HG03442 (cell line): ENCODE measurements around the gene COL10A1.
"Not testable (repeated sequence)": the region's sequence is repeated elsewhere in the genome, so short reads cannot be mapped to it uniquely, and the experiment has no call there.

Source experiments
- ATAC-seq: cut with Tn5 transposase; IDR thresholded peaks from one replicate; pipeline ENCODE4 v1.9.1; 2021; ENCODE audit warnings: mild to moderate bottlenecking, moderate library complexity; ENCODE audit not compliant: unreplicated experiment

The COL10A1 gene

DNA sequence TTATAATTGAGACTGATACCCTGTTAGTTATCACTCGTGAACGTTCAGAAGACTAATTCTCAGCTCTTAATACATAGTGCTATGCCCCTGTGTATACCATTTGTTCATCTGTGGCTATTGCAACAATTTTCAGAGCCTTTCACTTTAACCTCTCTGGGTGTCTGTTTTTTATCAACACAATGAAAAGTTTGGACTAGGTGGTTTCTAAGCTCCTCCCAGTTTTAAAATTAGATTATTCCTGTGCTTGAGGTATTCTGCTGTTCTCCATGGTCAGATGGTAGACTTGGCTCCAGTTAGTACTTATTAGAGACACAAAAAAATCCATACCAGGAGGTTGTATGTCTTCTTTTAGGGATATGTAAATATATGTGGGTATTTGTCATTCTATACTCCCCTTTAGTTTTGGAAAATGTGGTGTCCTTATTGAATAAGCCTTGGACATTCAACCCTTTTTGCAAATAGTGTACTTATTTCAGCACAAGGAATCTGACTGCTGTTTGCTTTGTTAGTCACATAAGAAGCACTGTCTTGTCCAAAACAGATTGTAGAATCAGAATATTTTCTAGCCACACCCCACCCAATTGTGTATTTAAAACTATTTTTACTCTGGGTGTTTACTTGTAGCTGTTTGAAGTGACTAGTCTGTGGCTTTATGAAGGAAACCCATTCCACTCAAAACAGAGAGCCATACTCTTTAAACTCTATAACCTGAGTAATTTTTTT, 2.0 kb upstream of the COL10A1 start:
- no peak for ATAC-seq

DNA sequence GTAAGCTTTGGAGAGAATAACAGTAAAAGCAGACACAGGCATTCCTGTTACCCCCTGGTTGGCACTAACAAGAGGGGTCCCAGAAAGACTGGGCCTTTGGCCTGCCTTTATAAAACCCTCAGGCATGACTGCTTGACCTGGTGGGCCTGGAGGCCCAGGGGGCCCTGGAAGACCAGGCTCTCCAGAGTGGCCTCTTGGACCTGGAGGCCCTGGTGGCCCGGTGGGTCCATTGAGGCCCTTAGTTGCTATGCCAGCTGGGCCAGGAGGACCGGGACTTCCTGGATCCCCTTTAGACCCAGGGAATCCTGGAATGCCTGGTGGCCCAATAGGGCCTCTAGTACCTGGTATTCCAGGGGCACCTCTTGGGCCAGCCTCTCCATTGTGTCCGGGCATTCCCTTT, 5.5 kb downstream of the COL10A1 start:
- ATAC-seq: no peak

DNA sequence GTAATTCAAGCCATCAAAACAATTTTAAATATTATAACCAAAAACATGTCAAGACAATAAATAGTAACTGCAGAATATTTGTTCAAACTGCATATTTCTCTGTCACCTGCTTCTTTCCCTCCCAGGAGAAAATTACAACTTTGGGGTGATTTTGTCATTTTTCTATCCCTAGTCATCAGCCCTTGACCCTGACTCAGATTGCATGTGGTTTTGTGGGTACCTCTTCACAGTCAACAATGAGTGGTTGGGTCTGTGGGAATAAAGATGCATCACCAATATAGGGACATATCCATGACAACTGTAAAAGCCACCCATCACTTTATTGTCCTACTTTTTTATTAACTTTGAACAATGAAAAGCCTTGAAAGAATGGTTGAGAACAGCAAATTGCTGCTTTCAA, 7.3 kb downstream of the COL10A1 start:
- ATAC-seq: no peak

DNA sequence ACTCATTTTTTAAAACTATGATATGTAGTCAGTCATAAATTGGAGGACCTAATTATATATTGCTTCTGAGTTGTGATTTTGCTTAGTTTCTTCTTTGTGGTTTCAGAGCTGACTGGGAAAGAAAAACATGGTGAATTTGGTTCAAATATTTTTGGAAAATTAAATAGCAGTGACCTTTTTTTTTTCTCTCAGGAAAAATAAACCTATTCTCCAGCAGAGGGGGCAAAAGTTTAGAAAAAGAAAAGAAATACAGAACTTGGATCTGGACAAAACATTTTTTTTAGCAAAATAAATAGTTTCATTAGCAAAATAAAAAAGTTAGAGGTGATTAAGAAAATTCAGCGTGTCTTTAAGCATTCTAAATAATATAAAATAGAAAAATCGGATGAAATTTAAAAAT, 10.2 kb downstream of the COL10A1 start:
- no peak for ATAC-seq

DNA sequence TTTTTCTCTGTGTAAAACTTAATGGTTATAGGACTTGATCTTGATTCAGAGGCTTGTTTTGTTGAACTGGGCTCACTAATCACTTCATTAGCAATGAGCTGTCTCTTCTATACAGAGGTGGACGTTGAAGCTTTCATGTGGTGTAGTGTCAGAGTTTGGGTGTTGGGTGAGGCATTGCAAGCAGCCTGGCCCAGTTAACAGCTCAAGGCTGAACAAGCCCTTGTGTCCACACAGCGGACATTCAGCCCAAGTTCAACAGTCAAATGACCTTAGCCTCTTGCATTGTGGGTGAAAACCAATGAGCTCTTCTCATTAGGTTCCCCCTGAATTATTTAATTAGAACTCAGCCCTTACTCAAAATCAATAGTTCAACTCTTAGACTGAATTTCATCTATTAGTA, 12.5 kb downstream of the COL10A1 start:
- no peak for ATAC-seq

DNA sequence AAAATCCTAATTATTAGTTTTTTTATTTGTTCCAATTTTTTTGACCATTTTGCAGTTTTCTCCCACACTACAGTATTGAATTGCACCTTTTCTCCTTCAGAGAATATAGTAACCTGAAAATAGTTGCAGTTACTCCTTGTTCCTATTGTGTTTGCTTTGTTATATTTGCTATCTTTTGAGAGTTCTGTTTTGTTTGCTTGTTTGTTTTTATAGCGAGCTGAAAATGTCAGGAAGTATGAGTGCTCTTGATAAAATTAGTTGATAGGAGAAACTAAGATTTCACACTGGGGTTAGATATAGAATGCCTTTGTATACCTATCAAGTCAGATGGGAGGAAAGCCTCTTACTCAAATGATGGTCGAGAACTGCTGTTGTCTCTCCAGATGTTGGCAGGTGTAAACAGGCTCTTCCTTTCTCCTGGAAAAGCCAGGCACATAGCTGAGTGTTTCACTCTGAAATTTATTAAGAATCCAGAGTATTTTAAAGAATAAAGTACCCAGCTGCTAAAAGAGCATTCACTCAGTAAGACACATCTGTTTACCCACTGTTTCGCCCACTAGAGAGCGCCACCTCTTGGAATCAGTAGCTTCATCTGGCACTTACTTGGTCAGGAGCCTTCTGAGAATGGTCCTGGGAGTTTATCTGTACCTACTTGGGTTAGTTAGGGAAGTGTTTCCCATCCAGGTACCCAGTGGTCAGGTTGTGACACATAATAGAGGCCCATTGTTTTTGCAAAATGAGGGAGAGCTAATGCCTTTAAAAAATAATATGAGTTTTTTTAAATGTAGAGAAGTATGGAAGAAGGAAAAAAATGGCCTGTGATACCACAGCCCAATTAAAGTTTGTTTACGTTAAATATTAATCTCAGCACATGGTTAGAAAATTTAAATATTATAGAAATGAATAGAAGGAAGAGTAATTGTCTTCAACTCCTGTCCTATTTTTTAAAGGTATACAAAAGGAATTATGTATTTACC, 14.1 kb downstream of the COL10A1 start:
- peak; percentile 71 for ATAC-seq

DNA sequence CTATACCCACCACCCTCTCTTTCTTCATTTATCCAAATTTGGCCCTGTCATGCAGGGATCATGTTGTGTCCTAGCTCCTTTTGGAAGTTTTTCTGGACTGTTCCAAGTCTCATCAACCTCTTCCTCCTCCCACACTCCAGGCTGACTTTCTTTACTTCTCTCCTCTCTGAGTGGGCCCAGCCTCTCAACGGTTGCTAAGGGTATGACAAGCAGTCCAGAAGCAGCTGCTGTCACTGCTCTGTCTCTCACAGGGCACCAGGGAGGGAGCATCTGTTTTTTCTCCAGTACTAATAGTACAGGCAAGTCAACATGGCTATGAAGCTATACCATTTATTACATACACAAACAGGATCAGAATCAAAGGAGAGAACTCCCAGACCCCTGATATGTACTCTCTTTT, 17.1 kb downstream of the COL10A1 start:
- ATAC-seq: no peak

DNA sequence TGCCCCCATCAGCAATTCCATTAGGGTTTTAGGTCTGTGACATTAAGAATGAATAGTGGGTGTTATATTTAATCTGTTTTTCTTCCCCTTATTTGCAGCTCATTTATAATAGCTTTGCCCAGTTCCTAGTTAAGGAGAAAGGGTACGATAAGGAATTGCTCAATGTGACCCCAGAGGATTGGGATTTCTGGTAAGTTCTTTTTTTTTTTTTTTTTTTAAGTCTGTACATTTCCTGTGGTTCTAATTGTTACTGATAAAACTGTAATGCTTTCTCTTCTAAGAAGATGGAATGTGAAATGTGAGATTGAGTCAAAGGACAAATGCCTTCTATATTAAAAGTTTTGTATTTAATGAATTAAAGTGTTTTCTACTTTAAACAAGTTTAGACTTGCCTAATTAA, 19.8 kb downstream of the COL10A1 start:
- no peak for ATAC-seq

DNA sequence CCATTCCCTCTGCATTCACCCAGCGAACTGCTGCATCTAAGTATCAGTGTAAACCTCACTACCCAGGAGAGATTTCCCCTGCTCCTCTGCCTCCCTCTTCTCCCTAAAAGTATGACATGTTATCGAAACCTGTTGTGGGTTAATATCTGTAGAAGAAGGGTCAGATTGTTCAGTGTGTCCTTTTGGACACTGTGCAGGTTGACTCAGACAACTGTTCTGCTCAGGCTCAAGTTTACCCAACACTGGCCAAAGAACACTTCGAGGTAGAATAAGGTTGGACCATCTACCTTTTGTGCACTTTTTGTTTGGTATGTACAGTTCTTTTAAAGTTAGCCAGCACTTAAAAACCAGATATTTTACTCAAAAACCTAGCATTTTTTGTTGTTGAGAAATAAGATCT, 20.7 kb downstream of the COL10A1 start:
- no peak for ATAC-seq

DNA sequence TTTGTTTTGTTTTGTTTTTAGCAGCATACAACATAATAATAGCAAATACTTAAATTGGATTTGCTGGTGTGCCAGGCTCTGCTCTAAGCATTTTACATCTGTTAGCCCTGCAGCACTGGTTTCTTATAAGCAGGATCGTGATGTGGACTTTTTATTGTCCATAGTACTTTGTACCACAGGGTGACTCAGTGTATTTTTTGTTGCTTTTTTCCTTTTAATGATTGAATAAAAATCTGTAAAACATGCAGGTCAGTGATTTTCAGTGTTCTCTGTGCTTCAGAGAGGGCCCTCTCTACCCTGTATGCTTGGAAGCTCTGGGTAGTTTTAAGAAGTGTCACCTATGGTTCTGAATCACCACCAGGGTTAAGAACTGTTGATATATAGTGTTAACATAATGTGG, 21.3 kb downstream of the COL10A1 start:
- ATAC-seq: no peak

DNA sequence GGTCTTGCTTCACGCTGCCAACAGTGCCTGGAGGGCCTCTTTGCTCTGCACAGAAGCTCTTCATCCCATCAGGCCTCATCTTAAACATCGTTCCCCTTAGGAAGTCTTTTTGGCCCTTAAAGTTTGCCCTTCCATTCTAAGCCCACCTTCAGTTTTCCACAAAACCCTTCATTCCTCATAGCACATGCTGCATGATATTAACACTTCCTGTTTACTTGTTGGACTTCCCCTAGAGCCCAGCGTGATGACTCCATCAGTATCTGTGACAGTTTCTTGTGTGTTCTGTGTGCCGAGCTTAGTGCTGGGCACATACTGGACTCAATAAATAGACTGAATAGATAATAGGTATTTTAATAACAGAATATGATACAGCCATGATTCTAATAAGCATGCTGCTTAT, 23.1 kb downstream of the COL10A1 start:
- ATAC-seq: no peak

DNA sequence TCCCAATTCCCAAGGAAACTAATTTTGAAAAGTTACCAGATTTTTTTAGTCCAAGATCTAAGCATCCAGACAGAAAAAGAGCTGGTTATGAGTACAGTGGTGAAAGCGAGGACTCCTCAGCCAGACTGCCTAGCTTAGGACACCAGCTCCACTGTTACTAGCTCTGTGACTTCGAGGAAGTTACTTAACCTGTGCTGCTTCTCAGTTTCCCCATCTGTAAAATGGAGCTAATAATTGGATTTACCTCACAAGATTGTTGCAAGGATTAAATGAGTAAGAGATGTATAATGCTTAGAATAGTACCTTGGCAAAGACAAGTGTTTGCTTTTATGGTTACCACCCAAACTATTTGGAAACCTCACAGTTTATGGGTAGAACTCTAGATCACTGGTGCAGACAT, 24.1 kb downstream of the COL10A1 start:
- ATAC-seq: no peak

DNA sequence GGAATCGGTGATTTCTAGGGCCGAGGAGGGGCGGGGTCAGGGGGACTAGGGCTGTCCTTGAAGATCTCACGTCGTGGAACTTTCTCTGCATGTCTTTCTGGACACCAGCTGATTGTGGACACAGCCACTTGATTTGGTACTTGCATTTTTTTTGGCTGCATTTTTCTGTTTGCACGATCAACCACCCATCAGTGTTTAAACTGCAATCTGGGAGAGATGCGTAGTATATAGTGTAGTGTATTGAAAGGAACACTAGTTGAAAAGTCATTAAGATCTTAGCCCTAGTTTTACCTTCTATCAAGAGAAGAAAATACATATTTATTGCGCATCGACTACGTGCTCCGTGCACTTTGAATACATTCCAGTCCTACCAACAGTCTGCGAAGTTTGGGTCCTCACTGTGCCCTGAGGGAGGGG, 24.6 kb downstream of the COL10A1 start:
- ATAC-seq: no peak

DNA sequence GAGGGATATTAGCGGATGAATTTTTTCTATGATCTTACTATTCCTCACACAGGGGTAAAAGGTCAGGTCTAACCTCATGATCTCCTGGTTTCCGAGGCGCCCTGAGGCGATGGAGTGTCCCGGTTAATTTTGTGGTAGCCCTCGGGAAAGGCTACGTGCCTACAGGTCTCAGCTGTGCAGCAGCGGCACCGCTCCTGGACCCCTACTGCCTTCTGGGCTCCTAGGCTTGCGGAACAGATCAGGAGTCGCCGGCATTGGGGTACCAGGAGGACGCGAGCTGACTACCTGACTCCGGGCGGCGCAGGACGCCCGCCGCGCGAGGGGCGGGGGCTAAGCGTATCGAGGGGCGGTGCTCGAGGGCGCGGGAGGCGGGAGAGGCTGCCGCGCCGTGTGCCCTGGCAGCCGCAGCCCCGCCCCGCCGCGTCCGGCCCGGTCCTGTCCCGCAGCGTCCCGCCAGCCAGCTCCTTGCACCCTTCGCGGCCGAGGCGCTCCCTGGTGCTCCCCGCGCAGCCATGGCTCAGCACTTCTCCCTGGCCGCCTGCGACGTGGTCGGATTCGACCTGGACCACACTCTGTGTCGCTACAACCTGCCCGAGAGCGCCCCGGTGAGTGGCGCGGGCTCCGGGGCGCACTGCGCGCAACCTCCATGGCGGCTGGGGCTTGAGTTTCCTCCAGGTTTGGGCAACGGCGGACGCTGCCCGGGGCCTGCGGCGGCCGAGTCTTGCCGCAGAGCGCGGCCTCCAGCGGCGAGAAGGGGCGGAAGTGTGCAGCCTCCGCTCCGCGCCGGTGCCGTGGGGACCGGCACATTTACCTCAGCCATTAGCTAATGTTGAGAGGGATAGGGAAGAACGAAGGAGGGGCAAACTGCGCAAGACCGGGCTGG, 25.3 kb downstream of the COL10A1 start, which contains the start of gene NT5DC1:
NT5DC1 (plus strand) TSS at position 435 of the 883 bp plus-strand sequence; CDS start at position 513, 78 bp downstream.
- ATAC-seq: peak; percentile 84

DNA sequence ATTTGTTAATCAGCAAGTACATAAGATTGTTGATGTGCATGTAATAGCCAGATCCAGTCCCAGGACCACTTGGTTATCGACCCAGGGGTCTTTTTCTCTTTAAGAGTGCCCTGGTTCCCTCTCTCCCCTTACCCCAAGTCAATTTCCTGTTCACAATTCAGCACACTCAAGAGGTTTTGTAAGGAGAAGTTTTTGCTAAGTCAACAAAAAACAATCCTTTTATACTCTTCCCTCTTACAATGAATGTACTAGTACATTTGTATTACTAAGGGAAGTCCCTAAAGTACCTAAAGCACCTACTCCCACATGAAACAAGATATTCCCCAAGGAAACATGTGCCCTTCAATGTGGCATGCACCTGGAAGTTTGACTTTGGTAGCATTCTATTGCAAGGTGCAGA, 26.9 kb downstream of the COL10A1 start:
- no peak for ATAC-seq

DNA sequence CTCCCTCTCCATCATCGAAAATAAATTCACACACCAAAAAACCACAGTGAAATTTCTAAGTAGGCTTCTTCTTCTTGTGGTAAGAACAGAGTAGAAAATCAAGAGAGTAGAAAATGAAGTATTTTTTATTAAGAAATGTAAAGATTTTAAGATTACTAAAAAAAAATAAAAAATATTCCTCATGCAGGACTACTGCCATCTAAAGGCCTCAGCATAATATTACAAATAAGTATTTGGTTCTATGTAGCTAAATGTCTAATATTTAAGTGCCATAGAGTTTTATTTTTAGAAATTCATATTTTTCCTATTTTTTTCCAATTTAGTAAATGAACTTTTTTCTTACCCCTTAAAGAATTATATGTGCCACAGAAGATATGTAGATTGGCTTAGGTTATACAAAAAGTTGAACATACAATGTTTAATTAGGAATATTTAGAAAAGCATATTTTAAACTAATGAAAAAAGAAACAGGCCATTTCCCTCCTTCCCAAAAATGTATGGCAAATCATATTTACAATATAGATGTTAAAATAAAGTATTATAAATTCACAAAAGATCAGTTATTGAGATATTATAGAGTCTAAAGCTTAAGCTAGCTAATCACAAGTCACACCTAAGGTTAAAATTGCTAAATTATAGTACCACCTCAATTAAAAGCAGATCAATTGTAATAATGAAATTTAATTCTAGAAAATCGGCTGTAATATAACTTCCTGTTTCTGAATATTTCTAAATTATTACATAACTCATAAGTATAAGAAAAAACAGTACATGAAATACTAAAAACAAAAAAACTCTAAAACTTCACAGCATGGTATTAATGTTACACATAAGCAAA, 28.7 kb downstream of the COL10A1 start:
- ATAC-seq: no peak

DNA sequence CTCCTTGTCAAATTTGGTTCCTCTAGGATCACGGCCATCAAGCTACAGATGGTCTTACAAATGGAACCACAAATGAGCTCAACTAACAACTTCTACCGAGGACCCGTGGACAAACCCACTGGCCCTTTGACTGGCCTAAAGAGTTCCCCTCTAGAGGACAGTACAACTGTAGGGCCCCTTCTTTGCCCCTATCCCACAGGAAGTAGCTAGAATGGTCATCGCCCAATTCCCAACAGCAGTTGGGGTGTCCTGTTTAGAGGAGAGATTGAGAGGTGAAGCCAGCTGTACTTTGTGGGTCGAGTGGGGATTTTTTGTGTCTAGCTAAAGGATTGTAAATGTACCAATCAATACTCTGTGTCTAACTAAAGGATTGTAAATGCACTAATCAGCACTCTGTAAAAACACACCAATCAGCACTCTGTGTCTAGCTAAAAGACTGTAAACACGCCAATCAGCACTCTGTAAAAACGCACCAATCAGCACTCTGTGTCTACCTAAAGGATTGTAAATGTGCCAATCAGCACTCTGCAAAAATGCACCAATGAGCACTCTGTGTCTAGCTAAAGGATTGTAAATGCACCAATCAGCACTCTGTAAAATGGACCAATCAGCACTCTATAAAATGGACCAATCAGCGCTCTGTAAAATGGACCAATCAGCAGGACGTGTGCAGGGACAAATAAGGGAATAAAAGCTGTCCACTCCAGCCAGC, 29.7 kb downstream of the COL10A1 start:
- not testable (repeated sequence) for ATAC-seq

DNA sequence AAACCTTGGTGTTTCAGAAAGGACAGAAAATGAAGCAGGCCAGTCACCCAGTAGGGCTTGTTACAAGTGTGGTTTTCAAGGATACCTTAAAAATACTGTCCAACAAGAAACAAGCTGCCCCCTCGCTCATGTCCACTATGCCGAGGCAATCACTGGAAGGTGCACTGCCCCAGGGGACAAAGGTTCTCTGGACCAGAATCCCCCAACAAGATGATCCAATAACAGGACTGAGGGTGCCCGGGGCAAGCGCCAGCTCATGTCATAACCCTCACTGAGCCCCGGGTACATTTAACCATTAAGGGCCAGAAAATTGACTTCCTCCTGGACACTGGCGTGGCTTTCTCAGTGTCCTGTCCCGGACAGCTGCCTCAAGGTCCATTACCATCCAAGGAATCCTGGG, 31.9 kb downstream of the COL10A1 start:
- no peak for ATAC-seq

DNA sequence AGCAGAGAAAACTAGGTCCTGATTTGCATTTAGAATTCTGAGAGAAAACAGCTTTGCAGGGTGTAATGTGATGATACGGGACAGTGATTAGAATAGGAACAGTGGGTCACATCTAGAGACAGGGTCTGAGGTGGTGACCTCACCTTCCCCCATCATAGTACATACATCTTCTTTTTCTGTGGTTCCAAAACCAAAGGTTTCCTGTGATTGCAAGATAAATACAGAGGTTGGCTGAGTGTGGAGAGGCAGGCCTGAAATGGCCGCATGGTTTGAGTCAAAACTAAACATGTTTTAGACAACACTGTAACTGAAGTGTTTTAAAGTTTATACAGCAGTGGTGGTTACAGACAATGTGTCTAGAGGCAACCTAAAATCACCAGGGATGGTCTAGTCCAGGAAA, 35.7 kb downstream of the COL10A1 start:
- peak; percentile 64 for ATAC-seq
